ENCODE data around the gene MTA3.
A peak's percentile ranks its signal among the peaks of the same experiment; 100 is the strongest.
"Not testable (repeated sequence)": the region's sequence is repeated elsewhere in the genome, so short reads cannot be mapped to it uniquely, and the experiment has no call there.

MTA3 gene

GRCh38 chr2:42614838-42615237 is 46.4 kb downstream of the MTA3 start:
- no peak for DNase-seq

GRCh38 chr2:42618116-42618515 is 49.7 kb downstream of the MTA3 start:
- no peak for DNase-seq

- no peak for DNase-seq
These were observed 50.5 kb downstream of the MTA3 start for GRCh38 chr2:42618972-42619371.

GRCh38 chr2:42621626-42622025 is 53.2 kb downstream of the MTA3 start:
- DNase-seq, result not testable (repeated sequence)

GRCh38 chr2:42622943-42623676 is 54.7 kb downstream of the MTA3 start:
- DNase-seq, result no peak

GRCh38 chr2:42624047-42624446 is 55.6 kb downstream of the MTA3 start:
- no peak for DNase-seq

- not testable (repeated sequence) for DNase-seq
These were observed 59.6 kb downstream of the MTA3 start for GRCh38 chr2:42628024-42628423.

- no peak for DNase-seq
These were observed 68.5 kb downstream of the MTA3 start for GRCh38 chr2:42636934-42637333.

GRCh38 chr2:42638080-42638784 is 69.8 kb downstream of the MTA3 start:
- DNase-seq, result no peak

- no peak for DNase-seq
These were observed 71.1 kb downstream of the MTA3 start for GRCh38 chr2:42639340-42640077.

GRCh38 chr2:42640261-42640660 is 71.8 kb downstream of the MTA3 start:
- no peak for DNase-seq

- DNase-seq, result not testable (repeated sequence)
These were observed 73.9 kb downstream of the MTA3 start for GRCh38 chr2:42642371-42642770.

- DNase-seq, result no peak
These were observed 77.1 kb downstream of the MTA3 start for GRCh38 chr2:42645551-42645950.

GRCh38 chr2:42648796-42649195 is 80.4 kb downstream of the MTA3 start:
- no peak for DNase-seq

GRCh38 chr2:42651057-42651456 is 82.6 kb downstream of the MTA3 start:
- no peak for DNase-seq

GRCh38 chr2:42652086-42652485 is 83.7 kb downstream of the MTA3 start:
- peak; percentile 25 for DNase-seq

GRCh38 chr2:42653039-42653438 is 84.6 kb downstream of the MTA3 start:
- DNase-seq, result no peak

GRCh38 chr2:42653908-42654445 is 85.5 kb downstream of the MTA3 start:
- no peak for DNase-seq

- DNase-seq, result no peak
These were observed 89.9 kb downstream of the MTA3 start for GRCh38 chr2:42658306-42658705.

GRCh38 chr2:42659609-42660008 is 91.2 kb downstream of the MTA3 start:
- DNase-seq, result no peak

- DNase-seq, result peak; percentile 69
These were observed 94.8 kb downstream of the MTA3 start for GRCh38 chr2:42663106-42663780.

GRCh38 chr2:42663828-42664227 is 95.4 kb downstream of the MTA3 start:
- no peak for DNase-seq

Measured in stimulated activated CD4-positive, alpha-beta T cell treated with anti-CD3 and anti-CD28 coated beads, Interleukin-15, amount 100 ng/mL, for 24 hours (primary cell).